NCI-H2029 treated with DMSO at 0.1 percent for 48 hours (cell line): ENCODE data around the gene PPP1R37.
A peak's percentile ranks its signal among the peaks of the same experiment; 100 is the strongest.

ENCODE experiments used
- DNase-seq: peaks from one replicate; lab custom pipeline; 2025; lab: John Stamatoyannopoulos, UW

The PPP1R37 gene

DNA sequence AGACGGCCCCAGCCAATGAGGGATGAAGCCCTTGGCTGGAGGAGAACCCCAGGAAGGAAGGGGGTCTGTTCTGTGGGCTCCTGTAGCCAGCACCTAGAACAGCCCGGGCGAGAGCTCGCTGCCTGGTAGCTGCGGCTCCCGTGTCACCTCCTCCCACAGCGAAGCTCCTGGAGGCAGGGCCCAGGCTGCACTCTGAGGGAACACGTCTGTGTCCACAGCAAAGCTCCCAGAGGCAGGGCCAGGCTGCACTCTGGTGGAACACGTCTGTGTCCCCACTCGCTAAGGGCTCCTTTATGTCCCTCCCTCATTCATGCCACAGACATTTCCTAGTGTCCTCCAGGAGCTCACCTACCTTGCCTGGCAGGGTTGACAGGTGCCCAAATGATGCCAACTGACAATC, 76.6 kb downstream of the PPP1R37 start:
- DNase-seq: no peak

DNA sequence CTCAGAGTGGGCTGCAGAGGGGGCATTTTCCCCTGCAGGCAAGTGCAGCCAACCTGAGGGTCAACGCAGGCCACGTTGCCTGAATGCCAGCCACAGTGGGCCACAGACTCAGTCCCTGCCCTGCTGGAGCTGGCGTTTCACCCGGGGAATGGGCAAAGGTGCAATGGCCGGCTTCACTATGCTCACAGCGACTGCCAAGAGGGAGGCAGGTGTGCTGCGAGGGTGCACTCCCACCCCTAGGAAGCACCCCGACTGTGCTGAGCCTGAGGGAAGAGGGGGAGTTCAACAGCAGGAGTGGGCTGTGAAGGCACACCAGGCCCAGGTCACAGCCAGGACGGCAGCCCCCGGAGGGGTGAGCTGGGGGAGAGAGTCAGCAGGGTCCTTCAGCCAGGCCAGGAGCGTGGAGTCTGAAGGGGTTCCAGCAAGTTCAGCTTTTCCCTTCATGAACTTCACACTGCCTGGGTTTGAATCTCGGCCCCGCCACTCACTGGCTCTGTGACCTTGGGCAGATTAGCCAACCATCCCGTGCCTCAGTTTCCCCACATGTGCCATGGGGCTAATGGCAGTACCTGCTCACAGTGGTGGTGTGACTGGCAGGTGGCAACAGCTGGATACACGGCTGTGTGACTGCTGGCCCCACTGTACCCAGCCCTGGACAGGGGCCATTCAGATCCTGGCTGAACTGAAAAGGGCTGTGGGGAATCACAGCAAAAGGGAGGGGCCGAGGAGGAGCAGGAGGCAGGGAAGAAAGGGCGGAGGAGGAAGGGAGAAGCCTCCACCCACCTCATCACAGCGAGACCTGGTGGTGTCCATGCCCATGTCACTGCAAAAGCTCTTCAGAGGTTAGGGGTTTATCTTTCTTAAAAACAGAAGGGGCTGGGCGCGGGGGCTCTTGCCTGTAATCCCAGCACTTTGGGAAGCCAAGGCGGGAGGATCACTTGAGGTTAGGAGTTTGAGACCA, 77.4 kb downstream of the PPP1R37 start:
- no peak for DNase-seq

DNA sequence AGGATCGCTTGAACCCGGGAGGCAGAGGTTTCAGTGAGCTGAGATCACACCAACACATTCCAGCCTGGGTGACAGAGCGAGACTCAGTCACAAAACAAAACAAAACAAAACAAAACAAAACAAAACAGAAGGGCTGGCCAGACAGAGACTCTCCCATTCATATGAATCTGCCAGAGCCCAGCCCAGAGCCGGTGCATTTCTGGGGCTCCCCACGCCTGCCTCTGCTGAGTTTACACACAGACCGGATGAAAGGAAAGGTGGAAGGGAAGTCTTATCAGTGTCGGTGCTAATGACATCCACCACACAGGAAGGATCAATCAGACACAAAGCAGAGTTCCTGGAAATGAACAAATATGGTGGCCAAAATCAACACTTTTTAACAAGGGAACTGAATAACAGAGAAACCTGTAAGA, 78.2 kb downstream of the PPP1R37 start:
- DNase-seq: no peak

GRCh38 chr19:45172173-45172572, 79.2 kb downstream of the PPP1R37 start:
- no peak for DNase-seq

DNA sequence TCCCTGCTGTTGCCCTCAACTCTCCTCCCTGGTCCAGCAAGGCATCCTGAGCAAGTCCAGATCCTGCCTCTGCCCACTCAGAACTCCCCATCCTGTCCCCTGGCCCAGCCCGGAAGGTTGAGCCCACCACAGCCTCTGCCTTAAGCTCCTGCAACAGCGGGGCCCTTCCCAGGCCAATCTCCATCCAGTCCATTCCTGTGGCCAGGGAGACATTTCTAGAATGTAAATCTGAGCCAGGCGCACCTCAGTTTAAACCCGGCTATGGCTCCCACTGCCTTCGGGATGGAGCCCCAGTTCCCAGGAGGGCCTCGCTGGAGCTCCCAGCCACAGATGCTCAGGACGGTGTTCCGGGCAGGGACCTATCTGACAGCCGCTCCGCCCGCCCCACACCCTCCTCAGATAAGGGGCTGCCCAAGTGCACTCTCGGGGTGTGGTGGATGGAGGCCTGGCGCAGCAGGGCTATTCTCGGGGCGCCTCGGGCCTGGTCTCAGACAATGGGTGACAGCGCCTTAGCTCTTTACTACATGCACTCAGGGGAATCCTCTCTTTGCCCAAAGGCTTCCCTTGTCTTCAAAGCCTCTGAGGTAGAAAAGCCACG, 79.7 kb downstream of the PPP1R37 start:
- no peak for DNase-seq

GRCh38 chr19:45173816-45174215, 80.8 kb downstream of the PPP1R37 start:
- no peak for DNase-seq

DNA sequence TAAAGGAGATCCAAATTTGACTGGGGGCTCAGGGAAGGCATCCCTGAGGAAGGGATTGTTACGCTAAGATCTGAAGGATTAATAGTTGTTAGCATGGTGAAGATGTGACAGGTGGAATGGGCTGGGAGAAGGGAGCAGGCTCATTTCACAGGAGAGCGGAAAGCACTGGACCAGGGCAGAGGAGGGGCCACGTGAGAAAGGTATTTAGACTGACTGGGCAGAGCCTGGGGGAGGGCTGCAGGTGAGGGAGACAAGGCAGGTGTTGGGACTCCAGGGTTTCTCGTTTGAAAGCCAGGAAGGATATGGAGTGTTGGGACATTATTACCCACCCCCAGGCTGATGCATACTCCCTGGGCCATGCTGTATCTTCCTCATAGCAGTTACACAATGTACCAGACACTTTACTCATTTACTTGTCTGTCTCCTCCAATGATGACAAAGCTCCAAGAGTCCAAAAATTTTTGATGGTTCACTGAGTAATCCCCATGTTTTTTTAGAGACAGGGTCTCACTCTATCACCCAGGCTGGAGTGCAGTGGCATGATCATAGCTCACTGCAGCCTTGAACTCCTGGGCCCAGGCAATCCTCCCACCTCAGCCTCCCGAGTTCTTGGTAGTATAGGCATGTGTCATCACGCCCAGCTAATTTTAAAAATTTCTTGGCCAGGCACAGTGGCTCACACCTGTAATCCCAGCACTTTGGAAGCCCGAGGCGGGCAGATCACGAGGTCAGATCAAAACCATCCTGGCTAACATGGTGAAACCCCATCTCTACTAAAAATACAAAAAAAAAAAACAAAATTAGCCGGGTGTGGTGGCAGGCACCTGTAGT, 82.8 kb downstream of the PPP1R37 start:
- no peak for DNase-seq

DNA sequence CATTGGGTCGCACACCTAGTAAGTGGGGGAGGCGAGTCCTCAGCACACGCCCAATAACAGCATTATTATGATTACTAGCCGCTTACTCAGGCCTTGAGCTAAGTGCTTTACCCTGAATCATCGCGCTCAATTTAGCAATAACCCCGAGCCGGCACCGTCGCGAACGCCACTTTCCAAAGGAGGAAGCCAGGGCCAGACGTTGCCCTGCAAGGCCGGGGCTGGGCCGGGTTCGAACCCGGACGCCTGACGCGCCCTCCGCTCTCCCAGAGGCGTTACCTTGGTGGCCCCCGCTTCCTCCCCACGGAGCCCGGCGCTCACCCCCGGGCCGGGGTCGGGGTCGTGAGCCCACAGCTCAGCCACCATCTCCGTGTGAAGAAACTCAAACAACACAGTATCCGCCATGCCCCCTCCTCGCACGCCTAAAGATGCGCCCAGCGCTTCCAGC, 84.9 kb downstream of the PPP1R37 start, which contains the start of gene TRAPPC6A:
Gene TRAPPC6A, minus strand, starts transcription at position 421 of the 445 bp plus-strand sequence. Its CDS starts 19 bp downstream, at position 402.
- no peak for DNase-seq

- peak; percentile 99 for DNase-seq
These were observed 85.5 kb downstream of the PPP1R37 start, which contains the start of gene BLOC1S3 for GRCh38 chr19:45178262-45179071. Gene BLOC1S3, plus strand, starts transcription at chr19:45178784. Its CDS starts 513 bp downstream, at chr19:45179297.

- no peak for DNase-seq
These were observed 86.3 kb downstream of the PPP1R37 start for GRCh38 chr19:45179072-45179891.

DNA sequence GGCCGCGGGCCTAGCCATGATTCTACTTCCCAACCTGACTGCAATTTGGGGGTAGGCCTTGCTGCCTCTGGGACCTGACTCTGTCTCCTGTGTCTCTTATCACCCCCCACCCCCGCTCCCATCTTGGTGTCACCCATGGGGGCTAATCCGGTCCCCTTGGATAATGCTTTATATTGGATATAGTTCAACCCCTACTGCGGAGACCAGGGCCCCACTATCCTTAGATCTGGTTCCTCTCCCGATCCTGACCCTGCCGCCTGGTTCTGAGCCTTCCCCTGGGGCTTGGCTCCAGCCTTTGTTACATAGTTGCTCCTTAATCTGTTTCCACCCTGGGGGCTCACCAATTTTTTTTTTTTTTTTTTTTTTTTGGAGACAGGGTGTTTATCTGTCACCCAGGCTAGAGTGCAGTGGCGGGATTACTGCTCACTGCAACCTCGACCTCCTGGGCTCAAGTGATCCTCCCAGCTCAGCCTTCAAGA, 87.0 kb downstream of the PPP1R37 start:
- DNase-seq: no peak

- DNase-seq: no peak
These were observed 88.0 kb downstream of the PPP1R37 start for GRCh38 chr19:45180936-45181335.

- peak; percentile 37 for DNase-seq
These were observed 89.8 kb downstream of the PPP1R37 start for GRCh38 chr19:45182758-45183157.

GRCh38 chr19:45184115-45184514, 91.1 kb downstream of the PPP1R37 start:
- DNase-seq: no peak

DNA sequence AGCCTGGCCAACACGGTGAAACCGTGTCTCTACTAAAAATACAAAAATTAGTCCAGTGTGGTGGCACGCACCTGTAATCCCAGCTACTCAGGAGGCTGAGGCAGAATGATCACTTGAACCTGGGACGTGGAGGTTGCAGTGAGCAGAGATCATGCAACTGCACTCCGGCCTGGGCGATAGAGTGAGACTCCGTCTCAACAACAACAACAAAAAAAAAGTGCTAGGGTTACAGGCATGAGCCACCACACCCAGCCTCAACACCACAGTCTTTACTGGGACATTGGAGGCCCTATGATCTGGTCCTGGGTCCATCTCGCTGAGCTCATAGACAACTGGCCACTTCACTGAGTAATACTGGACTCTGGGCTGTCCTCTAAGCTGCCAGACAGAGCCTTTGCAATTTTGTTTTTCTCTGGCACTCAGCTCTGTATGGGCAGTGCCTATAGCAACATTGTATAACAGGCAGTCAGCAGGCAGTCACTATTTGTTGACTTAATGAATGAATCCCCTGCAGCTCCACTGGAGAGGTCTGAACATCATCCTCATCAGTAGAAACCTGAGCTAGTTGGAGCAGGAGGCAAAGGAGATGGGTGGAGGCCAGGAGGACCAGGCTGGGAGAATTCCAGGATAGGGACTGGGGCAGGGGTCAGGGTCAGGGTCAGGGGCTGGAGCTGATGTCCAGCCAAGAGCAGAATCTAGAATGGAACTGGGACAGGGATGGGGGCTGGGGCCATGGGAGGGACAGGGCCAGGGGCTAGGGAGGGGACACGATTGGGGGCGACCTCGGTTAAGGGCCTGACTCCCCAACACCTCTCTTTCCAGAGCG, 93.7 kb downstream of the PPP1R37 start:
- no peak for DNase-seq

- peak; percentile 22 for DNase-seq
These were observed 94.6 kb downstream of the PPP1R37 start for GRCh38 chr19:45187421-45188100.

DNA sequence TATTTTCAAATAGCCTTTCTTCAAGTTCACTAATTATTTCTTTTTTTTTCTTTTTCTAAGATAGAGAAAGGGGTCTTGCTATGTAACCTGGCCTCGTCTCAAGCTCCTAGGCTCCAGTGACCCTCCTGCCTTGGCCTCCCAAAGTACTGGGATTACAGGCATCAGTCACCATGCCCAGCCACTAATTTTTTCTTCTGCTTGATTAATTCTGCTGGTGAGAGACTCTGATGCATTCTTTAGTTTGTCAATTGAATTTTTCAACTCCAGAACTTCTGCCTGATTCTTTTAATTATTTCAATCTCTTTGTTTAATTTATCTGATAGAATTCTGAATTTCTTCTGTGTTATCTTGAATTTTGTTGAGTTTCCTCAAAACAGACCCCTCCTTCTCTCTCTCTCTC, 97.0 kb downstream of the PPP1R37 start:
- DNase-seq: no peak

DNA sequence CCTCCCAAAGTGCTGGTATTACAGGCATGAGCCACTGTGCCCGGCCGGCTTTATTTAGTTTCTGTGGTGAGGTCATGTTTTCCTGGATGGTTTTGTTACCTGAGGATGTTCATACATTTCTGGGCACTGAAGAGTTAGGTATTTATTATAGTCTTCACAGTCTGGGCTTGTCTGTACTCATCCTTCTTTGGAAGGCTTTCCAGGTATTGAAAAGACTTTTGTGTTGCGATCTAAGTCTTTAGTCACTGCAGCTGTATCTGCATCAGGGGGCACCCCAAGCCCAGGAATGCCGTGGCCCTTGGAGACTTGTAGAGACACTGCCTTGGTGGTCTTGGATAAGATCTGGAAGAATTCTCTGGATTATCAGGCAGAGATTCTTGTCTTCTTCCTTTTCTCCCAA, 98.4 kb downstream of the PPP1R37 start:
- no peak for DNase-seq

DNA sequence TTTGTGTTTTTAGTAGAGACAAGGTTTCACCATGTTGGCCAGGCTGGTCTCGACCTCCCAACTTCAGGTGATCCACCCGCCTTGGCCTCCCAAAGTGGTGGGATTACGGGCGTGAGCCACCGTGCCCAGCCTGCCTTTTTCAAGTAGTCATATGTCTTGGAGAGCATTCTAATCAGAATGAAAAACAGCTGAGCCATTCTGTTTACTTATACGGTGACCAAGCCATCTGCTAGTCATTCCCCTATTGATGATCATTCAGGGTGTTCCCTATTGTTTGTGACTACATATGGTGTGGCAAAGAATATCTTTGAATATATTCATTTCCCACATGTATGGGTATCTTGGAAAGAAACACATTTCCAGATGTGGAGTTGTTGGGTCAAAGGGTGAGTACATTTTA, 102.8 kb downstream of the PPP1R37 start:
- DNase-seq: no peak
